GM19239 (cell line): Measurements from ENCODE around the gene CLIC6.
"Not testable (repeated sequence)": the region's sequence is repeated elsewhere in the genome, so short reads cannot be mapped to it uniquely, and the experiment has no call there.

ENCODE experiments used
- DNase-seq: peaks from one replicate; pipeline ENCODE4 v3.0.0; 2011; ENCODE audit warnings: low spot score; ENCODE audit not compliant: insufficient read length
- FAIRE-seq: peaks from 2 replicates; lab custom pipeline; 2011; peaks lifted over from hg19 to GRCh38; lab: Jason Lieb, UNC

The CLIC6 gene

GRCh38 chr21:34715985-34716596, 47.3 kb downstream of the CLIC6 start:
- no peak for FAIRE-seq

GRCh38 chr21:34718529-34718928, 49.7 kb downstream of the CLIC6 start:
- not testable (repeated sequence) for FAIRE-seq, DNase-seq

More at GRCh38 chr21:34715985-34716596, 47.3 kb downstream of the CLIC6 start:
- DNase-seq = no peak

GRCh38 chr21:34722684-34723300, 54.0 kb downstream of the CLIC6 start:
- DNase-seq (no peak), FAIRE-seq (no peak)

GRCh38 chr21:34724131-34724856, 55.5 kb downstream of the CLIC6 start:
- no peak for DNase-seq
- no peak for FAIRE-seq

GRCh38 chr21:34724857-34725195, 56.0 kb downstream of the CLIC6 start:
- no peak for DNase-seq
- no peak for FAIRE-seq

GRCh38 chr21:34726627-34727337, 58.0 kb downstream of the CLIC6 start:
- DNase-seq (no peak), FAIRE-seq (no peak)

- FAIRE-seq (no peak), DNase-seq (no peak)
Measured at GRCh38 chr21:34728479-34728878, 59.7 kb downstream of the CLIC6 start.

- DNase-seq (no peak), FAIRE-seq (no peak)
Measured at GRCh38 chr21:34730194-34730593, 61.4 kb downstream of the CLIC6 start.

- FAIRE-seq (no peak), DNase-seq (no peak)
Measured at GRCh38 chr21:34730756-34731445, 62.1 kb downstream of the CLIC6 start.

- no peak for FAIRE-seq
- no peak for DNase-seq
Measured at GRCh38 chr21:34732388-34732821, 63.6 kb downstream of the CLIC6 start.

GRCh38 chr21:34733852-34734251, 65.1 kb downstream of the CLIC6 start:
- DNase-seq (no peak), FAIRE-seq (no peak)

GRCh38 chr21:34734696-34735095, 65.9 kb downstream of the CLIC6 start:
- FAIRE-seq (no peak), DNase-seq (no peak)

GRCh38 chr21:34736116-34736874, 67.5 kb downstream of the CLIC6 start:
- DNase-seq (no peak), FAIRE-seq (no peak)

GRCh38 chr21:34737115-34737514, 68.3 kb downstream of the CLIC6 start:
- FAIRE-seq = no peak
- no peak for DNase-seq

- DNase-seq (no peak), FAIRE-seq (no peak)
Measured at GRCh38 chr21:34740198-34740597, 71.4 kb downstream of the CLIC6 start.

- DNase-seq (no peak), FAIRE-seq (no peak)
Measured at GRCh38 chr21:34743285-34743684, 74.5 kb downstream of the CLIC6 start.

- FAIRE-seq = no peak
- DNase-seq = no peak
Measured at GRCh38 chr21:34743831-34744230, 75.0 kb downstream of the CLIC6 start.

- DNase-seq = no peak
Measured at GRCh38 chr21:34744801-34745200, 76.0 kb downstream of the CLIC6 start.

GRCh38 chr21:34745557-34746255, 76.9 kb downstream of the CLIC6 start:
- FAIRE-seq = peak; percentile 89

More at GRCh38 chr21:34744801-34745200, 76.0 kb downstream of the CLIC6 start:
- FAIRE-seq = no peak

More at GRCh38 chr21:34745557-34746255, 76.9 kb downstream of the CLIC6 start:
- DNase-seq = peak; percentile 50
